Tibial artery (tissue), 4 donors: ENCODE results near the gene CKS1B.

Experiments used
- DNase-seq, 2 donors: peaks; one replicate each; pipeline ENCODE4 v3.0.0-alpha.2; 2019
- H3K27ac ChIP-seq, 2 donors: fragments of 200-600 bp; sonication (generic) in 1 of 2; 1 replicate in 1 of 2; 2 replicates in 1 of 2; pipeline ENCODE4 v1.5.1; 2018 to 2019; ENCODE audit warnings: mild to moderate bottlenecking in 1 of 2
- H3K27me3 ChIP-seq, 2 donors: fragments of 200-600 bp; sonication (generic) in 1 of 2; one replicate each; pipeline versions ENCODE4 v1.5.1 to v1.6.0; 2016 to 2019
- H3K36me3 ChIP-seq, 3 donors: fragments of 200-600 bp; sonication (generic) in 2 of 3; one replicate each; pipeline ENCODE4 v1.5.1; 2016 to 2019; ENCODE audit warnings: mild to moderate bottlenecking in 2 of 3
- H3K4me1 ChIP-seq, 4 donors: fragments of 200-600 bp; sonication (generic) in 2 of 4; 1 replicate in 3 of 4; 2 replicates in 1 of 4; pipeline ENCODE4 v1.5.1; 2016 to 2019
- H3K4me3 ChIP-seq, 2 donors: fragments of 200-600 bp; sonication (generic) in 1 of 2; 1 replicate in 1 of 2; 2 replicates in 1 of 2; pipeline ENCODE4 v1.5.1; 2018 to 2019; ENCODE audit warnings: mild to moderate bottlenecking in 2 of 2
- H3K9me3 ChIP-seq, 3 donors: fragments of 200-600 bp; sonication (generic) in 1 of 3; one replicate each; pipeline ENCODE4 v1.5.1; 2016 to 2019
- intact Hi-C: fragments of 100-400 bp; cut with DNase I; formaldehyde crosslinking; loops from one replicate; pipeline ENCODE4 v1.15.0; 2023; ENCODE audit warnings: low total_unique reads
- TF ChIP-seq, protein P1 (sequence below), 2 experiments: fragments of 200-600 bp in 1 of 2; fragments of 450-650 bp in 1 of 2; IDR thresholded peaks; one replicate each; pipeline ENCODE4 v1.5.1; 2017 to 2019; ENCODE audit warnings: antibody characterized with exemption in 2 of 2, mild to moderate bottlenecking in 1 of 2, moderate library complexity in 1 of 2

The CKS1B gene

DNA sequence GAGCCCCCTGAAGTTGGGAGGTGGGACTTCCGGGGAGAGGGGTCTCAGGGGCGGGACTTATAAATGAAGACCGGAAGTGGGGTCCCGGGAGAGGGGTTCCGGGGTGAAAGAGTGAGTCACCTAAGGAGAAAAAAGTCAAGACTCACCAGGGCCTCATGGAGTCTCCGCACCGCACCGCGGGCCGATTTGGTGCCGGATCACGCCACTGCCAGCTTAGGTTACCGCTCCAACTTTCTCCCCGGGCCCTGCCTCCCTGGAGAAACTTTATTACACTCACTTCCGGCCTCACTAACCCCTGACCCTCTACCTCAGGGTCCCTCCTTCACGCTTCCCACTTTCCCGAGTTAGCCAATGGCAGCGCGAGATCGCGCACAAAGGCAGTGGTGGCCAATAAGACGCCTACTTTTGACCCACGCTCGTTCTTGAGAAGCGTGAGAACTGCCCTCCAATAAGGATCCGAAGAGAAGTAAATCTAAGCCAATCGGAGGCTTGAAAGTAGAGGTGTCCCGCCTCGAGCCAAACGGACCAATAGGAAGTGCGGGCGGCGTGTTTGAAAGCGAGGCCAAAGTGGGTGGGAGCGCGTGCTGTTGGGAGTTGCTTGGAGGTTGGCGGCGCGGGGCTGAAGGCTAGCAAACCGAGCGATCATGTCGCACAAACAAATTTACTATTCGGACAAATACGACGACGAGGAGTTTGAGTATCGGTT, at the start of gene CKS1B:
TSS of gene CKS1B (plus strand) at position 580 of the 706 bp plus-strand sequence. CDS start at position 645, 65 bp downstream.
- intact Hi-C loops: loop anchor here (1.0 to 2.0 kb wide), 2 partner anchors 27 to 37 kb away; partner anchors contain the start of gene PMVK
- peaks cover 0 to 54% (median 46%) of the 10 kb centered on the region in 4 donors for H3K4me1 ChIP-seq

DNA sequence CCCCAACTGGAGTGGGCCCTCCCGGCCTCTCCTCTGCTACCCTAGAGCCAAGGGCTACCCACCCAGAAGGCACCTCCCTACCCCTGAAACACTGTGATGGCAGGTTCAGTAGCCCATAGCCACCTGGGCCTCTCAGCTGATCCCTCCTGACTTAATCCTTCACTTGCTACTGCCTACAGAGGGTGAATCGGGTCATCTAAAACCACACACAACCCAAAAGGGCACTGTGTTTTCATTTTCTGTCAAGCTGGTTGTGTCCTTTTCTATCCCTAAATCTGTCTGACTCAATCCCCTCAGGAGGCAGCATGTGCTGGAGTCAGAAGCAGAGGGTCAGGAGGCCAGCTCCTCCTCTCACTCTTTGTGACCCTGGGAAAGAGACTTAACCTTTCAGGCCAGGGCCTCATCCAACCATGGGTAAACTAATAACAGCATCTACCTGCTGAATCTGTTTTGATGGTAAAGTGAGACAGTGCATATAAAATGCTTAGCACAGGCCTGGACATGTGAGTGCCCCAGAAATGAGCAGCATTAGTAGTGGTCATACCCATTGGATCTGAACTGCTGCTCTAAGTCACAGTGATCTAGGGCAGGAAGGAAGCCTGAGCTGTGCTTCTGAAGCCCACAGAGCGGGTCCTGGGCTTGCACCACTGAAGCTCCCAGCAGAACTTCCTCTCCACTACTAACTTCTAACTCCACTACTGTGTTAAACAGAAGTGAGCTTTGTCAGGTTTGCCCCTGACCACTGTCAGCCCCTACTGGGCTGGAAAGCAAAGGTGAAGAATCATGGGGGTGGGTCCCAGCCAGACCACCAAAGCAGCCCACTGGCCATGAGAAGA, 48.9 kb upstream of the CKS1B start:
- no peak overlapping the region for H3K27ac ChIP-seq
- peaks cover 44 to 96% (median 69%) of the 10 kb centered on the region in 3 donors for H3K36me3 ChIP-seq
- H3K4me1 ChIP-seq: no peaks in the 10 kb centered on the region

More for the DNA sequence above, at the start of gene CKS1B:
- Histone ChIP-seq H3K36me3 (peaks cover 0 to 6% (median 0%) of the 10 kb centered on the region in 3 donors), H3K27me3 (no peaks in the 10 kb centered on the region), H3K4me3 (peak within 1 kb of the TSS; percentile 68 to 76), H3K9me3 (no peaks in the 10 kb centered on the region), H3K27ac (peak within 1 kb of the TSS; percentile 95 to 97)
- peak; percentile 98 to 99 for DNase-seq
- TF ChIP-seq, protein P1, sequence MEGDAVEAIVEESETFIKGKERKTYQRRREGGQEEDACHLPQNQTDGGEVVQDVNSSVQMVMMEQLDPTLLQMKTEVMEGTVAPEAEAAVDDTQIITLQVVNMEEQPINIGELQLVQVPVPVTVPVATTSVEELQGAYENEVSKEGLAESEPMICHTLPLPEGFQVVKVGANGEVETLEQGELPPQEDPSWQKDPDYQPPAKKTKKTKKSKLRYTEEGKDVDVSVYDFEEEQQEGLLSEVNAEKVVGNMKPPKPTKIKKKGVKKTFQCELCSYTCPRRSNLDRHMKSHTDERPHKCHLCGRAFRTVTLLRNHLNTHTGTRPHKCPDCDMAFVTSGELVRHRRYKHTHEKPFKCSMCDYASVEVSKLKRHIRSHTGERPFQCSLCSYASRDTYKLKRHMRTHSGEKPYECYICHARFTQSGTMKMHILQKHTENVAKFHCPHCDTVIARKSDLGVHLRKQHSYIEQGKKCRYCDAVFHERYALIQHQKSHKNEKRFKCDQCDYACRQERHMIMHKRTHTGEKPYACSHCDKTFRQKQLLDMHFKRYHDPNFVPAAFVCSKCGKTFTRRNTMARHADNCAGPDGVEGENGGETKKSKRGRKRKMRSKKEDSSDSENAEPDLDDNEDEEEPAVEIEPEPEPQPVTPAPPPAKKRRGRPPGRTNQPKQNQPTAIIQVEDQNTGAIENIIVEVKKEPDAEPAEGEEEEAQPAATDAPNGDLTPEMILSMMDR (IDR thresholded peaks at IDR 0.05): peak in 1 of 2 experiments; percentile 8

GRCh38 chr1:154926201-154926600, 48.3 kb upstream of the CKS1B start:
- Histone ChIP-seq H3K27ac (no peak overlapping the region), H3K4me1 (no peaks in the 10 kb centered on the region), H3K9me3 (no peaks in the 10 kb centered on the region), H3K27me3 (no peaks in the 10 kb centered on the region), H3K36me3 (peaks cover 38 to 96% (median 74%) of the 10 kb centered on the region in 3 donors), H3K4me3 (no peak overlapping the region)
- intact Hi-C loops: no loop called here
- no peak for DNase-seq
- TF ChIP-seq, protein P1 (IDR thresholded peaks at IDR 0.05): no peak

More for the DNA sequence above, 48.9 kb upstream of the CKS1B start:
- Histone ChIP-seq H3K9me3 (no peaks in the 10 kb centered on the region), H3K4me3 (no peak overlapping the region), H3K27me3 (no peaks in the 10 kb centered on the region)
- TF ChIP-seq, protein P1 (IDR thresholded peaks at IDR 0.05): no peak
- intact Hi-C loops: no loop called here
- no peak for DNase-seq

- peaks cover 0 to 12% (median 10%) of the 10 kb centered on the region in 4 donors for H3K4me1 ChIP-seq
- H3K27me3 ChIP-seq: no peaks in the 10 kb centered on the region
- no peak for DNase-seq
- TF ChIP-seq, protein P1 (IDR thresholded peaks at IDR 0.05): no peak
- no peaks in the 10 kb centered on the region for H3K9me3 ChIP-seq
- peaks cover 8 to 46% (median 28%) of the 10 kb centered on the region in 3 donors for H3K36me3 ChIP-seq
- H3K4me3 ChIP-seq: no peak overlapping the region
- H3K27ac ChIP-seq: no peak overlapping the region
- intact Hi-C loops: no loop called here
Observed at GRCh38 chr1:154931940-154932487, 42.5 kb upstream of the CKS1B start.

- Histone ChIP-seq H3K4me3 (no peak overlapping the region), H3K9me3 (no peaks in the 10 kb centered on the region), H3K4me1 (peaks cover 0 to 25% (median 21%) of the 10 kb centered on the region in 4 donors), H3K27ac (no peak overlapping the region), H3K36me3 (peaks cover 0 to 22% (median 12%) of the 10 kb centered on the region in 3 donors), H3K27me3 (no peaks in the 10 kb centered on the region)
- DNase-seq: no peak
- intact Hi-C loops: no loop called here
- TF ChIP-seq, protein P1 (IDR thresholded peaks at IDR 0.05): no peak
Observed at GRCh38 chr1:154934358-154934948, 40.0 kb upstream of the CKS1B start.
